Liver (tissue), 9 donors: ENCODE measurements around the gene MAP2K6. TPM values are rescaled to one million over a fixed set of nuclear protein-coding genes. Genes with fewer than 3 reads are reported as not detected.

Experiments used
- DNase-seq: peaks from one replicate; pipeline ENCODE4 v3.0.0-alpha.2; 2017; ENCODE audit warnings: low spot score
- H3K27ac ChIP-seq, 2 donors: one replicate each; pipeline ENCODE4 v1.7.0; 2013; ENCODE audit warnings: inconsistent platforms in 2 of 2, low read length in 2 of 2, control low read depth in 1 of 2, low read depth in 1 of 2, mild to moderate bottlenecking in 1 of 2
- H3K27me3 ChIP-seq, 4 donors: one replicate each; pipeline versions ENCODE4 v1.6.1 to v1.7.0; 2013; ENCODE audit warnings: low read length in 3 of 4, inconsistent platforms in 1 of 4, mild to moderate bottlenecking in 1 of 4, moderate library complexity in 1 of 4; ENCODE audit not compliant: control insufficient read depth in 4 of 4, insufficient read depth in 4 of 4
- H3K36me3 ChIP-seq, 4 donors: one replicate each; pipeline versions ENCODE4 v1.6.1 to v1.7.0; 2013; ENCODE audit warnings: low read length in 3 of 4, mild to moderate bottlenecking in 3 of 4, low read depth in 1 of 4, moderate library complexity in 1 of 4; ENCODE audit not compliant: control insufficient read depth in 4 of 4, insufficient read depth in 3 of 4
- H3K4me1 ChIP-seq, 4 donors: one replicate each; pipeline versions ENCODE4 v1.6.1 to v1.7.0; 2013; ENCODE audit warnings: low read length in 3 of 4, mild to moderate bottlenecking in 3 of 4, moderate library complexity in 1 of 4; ENCODE audit not compliant: control insufficient read depth in 4 of 4, insufficient read depth in 4 of 4
- H3K4me3 ChIP-seq, 3 donors: one replicate each; pipeline versions ENCODE4 v1.6.1 to v1.7.0; 2013; ENCODE audit warnings: low read length in 3 of 3, control low read depth in 1 of 3, low read depth in 1 of 3, mild to moderate bottlenecking in 1 of 3
- H3K9ac ChIP-seq, 2 donors: one replicate each; pipeline ENCODE4 v1.7.0; 2013; ENCODE audit warnings: low read length in 2 of 2, mild to moderate bottlenecking in 2 of 2, moderate library complexity in 2 of 2, control low read depth in 1 of 2, low read depth in 1 of 2
- H3K9me3 ChIP-seq, 4 donors: one replicate each; pipeline versions ENCODE4 v1.6.1 to v1.7.0; 2013; ENCODE audit warnings: low read length in 3 of 4; ENCODE audit not compliant: control insufficient read depth in 4 of 4
- FOXA1 ChIP-seq: IDR thresholded peaks from 2 replicates; pipeline ENCODE4 v1.6.1; 2016; ENCODE audit warnings: antibody characterized with exemption
- GABPA ChIP-seq, 2 donors: IDR thresholded peaks in 1 of 2; conservative IDR thresholded peaks in 1 of 2; 2 replicates each; pipeline ENCODE4 v1.6.1; 2016; ENCODE audit warnings: antibody characterized with exemption in 2 of 2, mild to moderate bottlenecking in 1 of 2, moderate library complexity in 1 of 2
- HNF4A ChIP-seq, 2 donors: conservative IDR thresholded peaks; 2 replicates each; pipeline ENCODE4 v1.6.1; 2016; ENCODE audit warnings: antibody characterized with exemption in 2 of 2, mild to moderate bottlenecking in 2 of 2
- HNF4G ChIP-seq: IDR thresholded peaks from 2 replicates; pipeline ENCODE4 v1.6.1; 2016; ENCODE audit warnings: antibody characterized with exemption
- JUND ChIP-seq, 2 donors: IDR thresholded peaks; 2 replicates each; pipeline ENCODE4 v1.6.1; 2016; ENCODE audit warnings: antibody characterized with exemption in 2 of 2
- NR2F2 ChIP-seq: IDR thresholded peaks from 2 replicates; pipeline ENCODE4 v1.6.1; 2016; ENCODE audit warnings: antibody characterized with exemption
- RAD21 ChIP-seq, 2 donors: IDR thresholded peaks; 2 replicates each; pipeline ENCODE4 v1.6.1; 2016; ENCODE audit warnings: antibody characterized with exemption in 2 of 2, mild to moderate bottlenecking in 2 of 2
- RXRA ChIP-seq, 2 donors: IDR thresholded peaks; 2 replicates each; pipeline ENCODE4 v1.6.1; 2017 to 2018; ENCODE audit warnings: antibody characterized with exemption in 2 of 2, mild to moderate bottlenecking in 1 of 2
- SP1 ChIP-seq: IDR thresholded peaks from 2 replicates; pipeline ENCODE4 v1.6.1; 2018; ENCODE audit warnings: antibody characterized with exemption, mild to moderate bottlenecking
- TAF1 ChIP-seq: conservative IDR thresholded peaks from 2 replicates; pipeline ENCODE4 v1.6.1; 2016; ENCODE audit warnings: antibody characterized with exemption, mild to moderate bottlenecking
- WGBS: extraction: QIAGEN DNeasy Blood & Tissue Kit; methylation state at CpG from one replicate; pipeline ENCODE4 v1.1.7; 2013; 5-methylcytosine and 5-hydroxymethylcytosine counted together
- polyA plus RNA-seq, 2 donors: library from polyadenylated mRNA; stranded (reverse) in 1 of 2; unstranded in 1 of 2; fragments of 200-250 nt in 1 of 2; fragments of >200 nt in 1 of 2; fragmentation: Nextera tagmentation in 1 of 2; extraction: Ambion mirVana in 1 of 2; gene quantifications; one replicate each; pipeline versions ENCODE4 v1.2.1 to v1.2.3, GENCODE V29; 2013 to 2015
- total RNA-seq, 2 donors: library from RNA; depleted of rRNA; stranded (reverse); fragments of >200 nt; gene quantifications; one replicate each; pipeline ENCODE4 v1.2.3, GENCODE V29; 2014
- TF ChIP-seq, protein P1 (sequence below): IDR thresholded peaks from 2 replicates; pipeline ENCODE4 v1.6.1; 2016; ENCODE audit warnings: antibody characterized with exemption, mild to moderate bottlenecking
- TF ChIP-seq, protein P2 (sequence below): IDR thresholded peaks from 2 replicates; pipeline ENCODE4 v1.6.1; 2016; ENCODE audit warnings: antibody characterized with exemption
- TF ChIP-seq, protein P3 (sequence below): fragments of 150-350 bp; IDR thresholded peaks from 2 replicates; pipeline ENCODE4 v1.5.1; 2017; ENCODE audit warnings: improper control_type of control experiment, low read depth, low read length; ENCODE audit not compliant: missing input control
- TF ChIP-seq, protein P4 (sequence below): IDR thresholded peaks from 2 replicates; pipeline ENCODE4 v1.6.1; 2016; ENCODE audit warnings: antibody characterized with exemption
- TF ChIP-seq, protein P5 (sequence below): IDR thresholded peaks from 2 replicates; pipeline ENCODE4 v1.6.1; 2016; ENCODE audit warnings: antibody characterized with exemption
- donor health status: healthy.
- donor health status: healthy.
- donor health status: healthy.
- donor health status: healthy.
- donor health status: healthy.

Gene MAP2K6
- total and polyA plus RNA-seq, 4 donors = 0.31 to 5.4 (median 2.6) TPM

DNA sequence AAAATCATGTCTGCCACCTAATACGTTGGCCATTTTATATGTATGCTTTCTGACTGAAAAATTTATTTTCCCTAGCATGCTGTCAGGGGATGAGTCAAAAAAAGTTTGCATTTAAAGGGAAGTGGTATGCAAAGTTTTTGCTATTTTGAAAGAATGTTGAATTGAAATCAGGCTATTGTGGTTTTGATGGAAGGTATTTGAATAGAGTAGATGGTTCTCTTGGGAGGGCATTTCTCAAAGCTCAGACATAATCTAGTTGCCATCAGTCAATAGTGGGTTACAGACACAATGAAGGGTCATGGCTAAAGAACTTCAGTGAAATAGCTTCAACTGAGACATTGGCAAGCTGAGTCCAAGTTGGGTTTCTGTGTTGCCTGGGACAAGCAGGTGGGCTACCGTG, 102.4 kb downstream of the MAP2K6 start:
- Histone ChIP-seq H3K9ac (no peak overlapping the region), H3K9me3 (no peaks in the 10 kb centered on the region), H3K27me3 (no peaks in the 10 kb centered on the region), H3K27ac (no peak overlapping the region), H3K36me3 (peaks cover 1 to 35% (median 26%) of the 10 kb centered on the region in 4 donors), H3K4me1 (no peaks in the 10 kb centered on the region), H3K4me3 (no peak overlapping the region)
- no peak for DNase-seq
- 91% methylated on average over 2 of the region's 2 CpGs for WGBS
- TF ChIP-seq, protein P1, sequence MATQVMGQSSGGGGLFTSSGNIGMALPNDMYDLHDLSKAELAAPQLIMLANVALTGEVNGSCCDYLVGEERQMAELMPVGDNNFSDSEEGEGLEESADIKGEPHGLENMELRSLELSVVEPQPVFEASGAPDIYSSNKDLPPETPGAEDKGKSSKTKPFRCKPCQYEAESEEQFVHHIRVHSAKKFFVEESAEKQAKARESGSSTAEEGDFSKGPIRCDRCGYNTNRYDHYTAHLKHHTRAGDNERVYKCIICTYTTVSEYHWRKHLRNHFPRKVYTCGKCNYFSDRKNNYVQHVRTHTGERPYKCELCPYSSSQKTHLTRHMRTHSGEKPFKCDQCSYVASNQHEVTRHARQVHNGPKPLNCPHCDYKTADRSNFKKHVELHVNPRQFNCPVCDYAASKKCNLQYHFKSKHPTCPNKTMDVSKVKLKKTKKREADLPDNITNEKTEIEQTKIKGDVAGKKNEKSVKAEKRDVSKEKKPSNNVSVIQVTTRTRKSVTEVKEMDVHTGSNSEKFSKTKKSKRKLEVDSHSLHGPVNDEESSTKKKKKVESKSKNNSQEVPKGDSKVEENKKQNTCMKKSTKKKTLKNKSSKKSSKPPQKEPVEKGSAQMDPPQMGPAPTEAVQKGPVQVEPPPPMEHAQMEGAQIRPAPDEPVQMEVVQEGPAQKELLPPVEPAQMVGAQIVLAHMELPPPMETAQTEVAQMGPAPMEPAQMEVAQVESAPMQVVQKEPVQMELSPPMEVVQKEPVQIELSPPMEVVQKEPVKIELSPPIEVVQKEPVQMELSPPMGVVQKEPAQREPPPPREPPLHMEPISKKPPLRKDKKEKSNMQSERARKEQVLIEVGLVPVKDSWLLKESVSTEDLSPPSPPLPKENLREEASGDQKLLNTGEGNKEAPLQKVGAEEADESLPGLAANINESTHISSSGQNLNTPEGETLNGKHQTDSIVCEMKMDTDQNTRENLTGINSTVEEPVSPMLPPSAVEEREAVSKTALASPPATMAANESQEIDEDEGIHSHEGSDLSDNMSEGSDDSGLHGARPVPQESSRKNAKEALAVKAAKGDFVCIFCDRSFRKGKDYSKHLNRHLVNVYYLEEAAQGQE = no peak
- TF ChIP-seq, protein P2, sequence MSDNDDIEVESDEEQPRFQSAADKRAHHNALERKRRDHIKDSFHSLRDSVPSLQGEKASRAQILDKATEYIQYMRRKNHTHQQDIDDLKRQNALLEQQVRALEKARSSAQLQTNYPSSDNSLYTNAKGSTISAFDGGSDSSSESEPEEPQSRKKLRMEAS = no peak
- no peak for TF ChIP-seq FOXA1
- TF ChIP-seq, protein P3, sequence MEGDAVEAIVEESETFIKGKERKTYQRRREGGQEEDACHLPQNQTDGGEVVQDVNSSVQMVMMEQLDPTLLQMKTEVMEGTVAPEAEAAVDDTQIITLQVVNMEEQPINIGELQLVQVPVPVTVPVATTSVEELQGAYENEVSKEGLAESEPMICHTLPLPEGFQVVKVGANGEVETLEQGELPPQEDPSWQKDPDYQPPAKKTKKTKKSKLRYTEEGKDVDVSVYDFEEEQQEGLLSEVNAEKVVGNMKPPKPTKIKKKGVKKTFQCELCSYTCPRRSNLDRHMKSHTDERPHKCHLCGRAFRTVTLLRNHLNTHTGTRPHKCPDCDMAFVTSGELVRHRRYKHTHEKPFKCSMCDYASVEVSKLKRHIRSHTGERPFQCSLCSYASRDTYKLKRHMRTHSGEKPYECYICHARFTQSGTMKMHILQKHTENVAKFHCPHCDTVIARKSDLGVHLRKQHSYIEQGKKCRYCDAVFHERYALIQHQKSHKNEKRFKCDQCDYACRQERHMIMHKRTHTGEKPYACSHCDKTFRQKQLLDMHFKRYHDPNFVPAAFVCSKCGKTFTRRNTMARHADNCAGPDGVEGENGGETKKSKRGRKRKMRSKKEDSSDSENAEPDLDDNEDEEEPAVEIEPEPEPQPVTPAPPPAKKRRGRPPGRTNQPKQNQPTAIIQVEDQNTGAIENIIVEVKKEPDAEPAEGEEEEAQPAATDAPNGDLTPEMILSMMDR = no peak
- TF ChIP-seq RAD21 (IDR thresholded peaks at IDR 0.05) = no peak
- TF ChIP-seq, protein P4, sequence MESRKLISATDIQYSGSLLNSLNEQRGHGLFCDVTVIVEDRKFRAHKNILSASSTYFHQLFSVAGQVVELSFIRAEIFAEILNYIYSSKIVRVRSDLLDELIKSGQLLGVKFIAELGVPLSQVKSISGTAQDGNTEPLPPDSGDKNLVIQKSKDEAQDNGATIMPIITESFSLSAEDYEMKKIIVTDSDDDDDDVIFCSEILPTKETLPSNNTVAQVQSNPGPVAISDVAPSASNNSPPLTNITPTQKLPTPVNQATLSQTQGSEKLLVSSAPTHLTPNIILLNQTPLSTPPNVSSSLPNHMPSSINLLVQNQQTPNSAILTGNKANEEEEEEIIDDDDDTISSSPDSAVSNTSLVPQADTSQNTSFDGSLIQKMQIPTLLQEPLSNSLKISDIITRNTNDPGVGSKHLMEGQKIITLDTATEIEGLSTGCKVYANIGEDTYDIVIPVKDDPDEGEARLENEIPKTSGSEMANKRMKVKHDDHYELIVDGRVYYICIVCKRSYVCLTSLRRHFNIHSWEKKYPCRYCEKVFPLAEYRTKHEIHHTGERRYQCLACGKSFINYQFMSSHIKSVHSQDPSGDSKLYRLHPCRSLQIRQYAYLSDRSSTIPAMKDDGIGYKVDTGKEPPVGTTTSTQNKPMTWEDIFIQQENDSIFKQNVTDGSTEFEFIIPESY = no peak
- no peak for TF ChIP-seq RXRA (IDR thresholded peaks at IDR 0.05)
- TF ChIP-seq GABPA (IDR thresholded peaks at IDR 0.05 in 1 of 2, conservative IDR thresholded peaks at IDR 0.05 in 1 of 2) = no peak

DNA sequence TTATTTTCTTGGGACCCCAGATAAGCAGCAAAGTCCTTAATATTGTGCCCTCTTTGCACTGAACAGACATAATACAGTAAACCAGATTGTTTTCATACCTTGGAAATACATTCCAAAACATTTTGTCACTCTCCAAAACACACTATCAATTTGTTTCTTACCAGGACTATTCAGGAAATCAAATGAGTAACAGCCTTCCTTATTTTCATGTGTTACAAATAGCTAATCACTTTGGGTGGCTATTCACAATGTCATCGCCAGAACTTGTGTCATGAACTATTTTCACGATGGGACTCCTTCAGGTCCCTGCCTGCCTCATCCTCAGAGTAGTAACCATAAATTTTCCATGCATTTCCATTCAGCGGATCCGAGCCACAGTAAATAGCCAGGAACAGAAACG, 104.5 kb downstream of the MAP2K6 start:
- no peak for DNase-seq
- 96% methylated on average over 5 of the region's 5 CpGs for WGBS
- H3K27me3 ChIP-seq = no peaks in the 10 kb centered on the region
- no peak overlapping the region for H3K4me3 ChIP-seq
- H3K4me1 ChIP-seq = no peaks in the 10 kb centered on the region
- no peak overlapping the region for H3K9ac ChIP-seq
- H3K9me3 ChIP-seq = no peaks in the 10 kb centered on the region
- H3K27ac ChIP-seq = no peak overlapping the region
- H3K36me3 ChIP-seq = peaks cover 1 to 38% (median 26%) of the 10 kb centered on the region in 4 donors
- TF ChIP-seq, protein P3 = no peak
- TF ChIP-seq, protein P5, sequence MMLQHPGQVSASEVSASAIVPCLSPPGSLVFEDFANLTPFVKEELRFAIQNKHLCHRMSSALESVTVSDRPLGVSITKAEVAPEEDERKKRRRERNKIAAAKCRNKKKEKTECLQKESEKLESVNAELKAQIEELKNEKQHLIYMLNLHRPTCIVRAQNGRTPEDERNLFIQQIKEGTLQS = no peak
- TF ChIP-seq RAD21 (IDR thresholded peaks at IDR 0.05) (no peak), FOXA1 (no peak), NR2F2 (no peak), TAF1 (no peak), HNF4A (conservative IDR thresholded peaks at IDR 0.05) (no peak), JUND (IDR thresholded peaks at IDR 0.05) (no peak), GABPA (IDR thresholded peaks at IDR 0.05 in 1 of 2, conservative IDR thresholded peaks at IDR 0.05 in 1 of 2) (no peak), HNF4G (no peak), RXRA (IDR thresholded peaks at IDR 0.05) (no peak), SP1 (no peak)
- TF ChIP-seq, protein P2 = no peak
- TF ChIP-seq, protein P4 = no peak
